Tibial artery (tissue), 4 donors: ENCODE data around the gene IFI16.

Experiments used
- DNase-seq, 2 donors: peaks; one replicate each; pipeline ENCODE4 v3.0.0-alpha.2; 2019
- H3K27ac ChIP-seq, 2 donors: fragments of 200-600 bp; sonication (generic) in 1 of 2; 1 replicate in 1 of 2; 2 replicates in 1 of 2; pipeline ENCODE4 v1.5.1; 2018 to 2019; ENCODE audit warnings: mild to moderate bottlenecking in 1 of 2
- H3K27me3 ChIP-seq, 2 donors: fragments of 200-600 bp; sonication (generic) in 1 of 2; one replicate each; pipeline versions ENCODE4 v1.5.1 to v1.6.0; 2016 to 2019
- H3K36me3 ChIP-seq, 3 donors: fragments of 200-600 bp; sonication (generic) in 2 of 3; one replicate each; pipeline ENCODE4 v1.5.1; 2016 to 2019; ENCODE audit warnings: mild to moderate bottlenecking in 2 of 3
- H3K4me1 ChIP-seq, 4 donors: fragments of 200-600 bp; sonication (generic) in 2 of 4; 1 replicate in 3 of 4; 2 replicates in 1 of 4; pipeline ENCODE4 v1.5.1; 2016 to 2019
- H3K4me3 ChIP-seq, 2 donors: fragments of 200-600 bp; sonication (generic) in 1 of 2; 1 replicate in 1 of 2; 2 replicates in 1 of 2; pipeline ENCODE4 v1.5.1; 2018 to 2019; ENCODE audit warnings: mild to moderate bottlenecking in 2 of 2
- H3K9me3 ChIP-seq, 3 donors: fragments of 200-600 bp; sonication (generic) in 1 of 3; one replicate each; pipeline ENCODE4 v1.5.1; 2016 to 2019
- intact Hi-C: fragments of 100-400 bp; cut with DNase I; formaldehyde crosslinking; loops from one replicate; pipeline ENCODE4 v1.15.0; 2023; ENCODE audit warnings: low total_unique reads
- TF ChIP-seq, protein P1 (sequence below), 2 experiments: fragments of 200-600 bp in 1 of 2; fragments of 450-650 bp in 1 of 2; IDR thresholded peaks; one replicate each; pipeline ENCODE4 v1.5.1; 2017 to 2019; ENCODE audit warnings: antibody characterized with exemption in 2 of 2, mild to moderate bottlenecking in 1 of 2, moderate library complexity in 1 of 2

Gene IFI16

DNA sequence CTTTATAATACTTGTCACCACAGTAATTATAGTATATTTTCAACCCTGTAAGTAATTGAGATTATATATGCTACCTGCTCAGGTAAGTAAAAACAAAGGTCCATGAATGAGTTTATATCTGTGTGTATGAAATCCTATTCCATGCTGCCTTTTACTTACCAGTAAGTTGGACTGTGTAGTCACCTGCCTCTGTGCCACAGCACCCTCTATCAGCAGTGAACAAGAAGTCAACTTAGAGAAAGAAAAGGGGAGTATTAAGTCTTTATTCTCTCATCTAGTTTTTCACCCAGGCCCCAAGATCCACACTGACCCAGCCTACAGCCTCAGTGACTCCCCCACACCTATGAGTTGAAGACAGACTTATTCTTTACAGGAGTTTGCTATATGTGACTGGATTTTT lies 36.9 kb upstream of the IFI16 start:
- intact Hi-C loops: no loop called here
- H3K4me3 ChIP-seq: no peak overlapping the region
- TF ChIP-seq, protein P1, sequence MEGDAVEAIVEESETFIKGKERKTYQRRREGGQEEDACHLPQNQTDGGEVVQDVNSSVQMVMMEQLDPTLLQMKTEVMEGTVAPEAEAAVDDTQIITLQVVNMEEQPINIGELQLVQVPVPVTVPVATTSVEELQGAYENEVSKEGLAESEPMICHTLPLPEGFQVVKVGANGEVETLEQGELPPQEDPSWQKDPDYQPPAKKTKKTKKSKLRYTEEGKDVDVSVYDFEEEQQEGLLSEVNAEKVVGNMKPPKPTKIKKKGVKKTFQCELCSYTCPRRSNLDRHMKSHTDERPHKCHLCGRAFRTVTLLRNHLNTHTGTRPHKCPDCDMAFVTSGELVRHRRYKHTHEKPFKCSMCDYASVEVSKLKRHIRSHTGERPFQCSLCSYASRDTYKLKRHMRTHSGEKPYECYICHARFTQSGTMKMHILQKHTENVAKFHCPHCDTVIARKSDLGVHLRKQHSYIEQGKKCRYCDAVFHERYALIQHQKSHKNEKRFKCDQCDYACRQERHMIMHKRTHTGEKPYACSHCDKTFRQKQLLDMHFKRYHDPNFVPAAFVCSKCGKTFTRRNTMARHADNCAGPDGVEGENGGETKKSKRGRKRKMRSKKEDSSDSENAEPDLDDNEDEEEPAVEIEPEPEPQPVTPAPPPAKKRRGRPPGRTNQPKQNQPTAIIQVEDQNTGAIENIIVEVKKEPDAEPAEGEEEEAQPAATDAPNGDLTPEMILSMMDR (IDR thresholded peaks at IDR 0.05): no peak

DNA sequence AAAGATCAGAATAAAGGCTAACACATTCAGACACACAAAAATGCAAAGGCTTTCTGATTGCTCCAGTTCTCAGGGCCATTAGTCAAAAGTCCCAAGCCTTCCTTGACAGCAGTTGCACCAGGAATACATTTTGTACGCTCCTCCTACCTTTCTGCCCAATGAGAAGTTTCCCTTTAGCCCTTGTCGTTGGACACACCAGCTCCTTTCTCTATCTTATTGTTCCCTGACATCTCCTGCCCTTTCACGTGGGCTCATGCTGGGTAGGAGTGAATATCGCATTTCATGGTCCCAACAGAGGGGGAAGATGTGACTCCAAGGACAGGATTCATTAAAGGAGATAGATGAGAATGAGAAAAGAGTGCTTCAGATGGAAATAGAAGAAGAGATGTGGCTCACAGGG lies 33.5 kb upstream of the IFI16 start:
- TF ChIP-seq, protein P1 (IDR thresholded peaks at IDR 0.05): no peak
- Histone ChIP-seq H3K27me3 (no peaks in the 10 kb centered on the region), H3K4me3 (no peak overlapping the region), H3K27ac (no peak overlapping the region), H3K4me1 (no peaks in the 10 kb centered on the region), H3K9me3 (peaks cover 0 to 6% (median 0%) of the 10 kb centered on the region in 3 donors), H3K36me3 (no peaks in the 10 kb centered on the region)
- DNase-seq: no peak
- intact Hi-C loops: no loop called here

More for the DNA sequence above, 36.9 kb upstream of the IFI16 start:
- no peaks in the 10 kb centered on the region for H3K9me3 ChIP-seq
- H3K27me3 ChIP-seq: no peaks in the 10 kb centered on the region
- H3K36me3 ChIP-seq: no peaks in the 10 kb centered on the region
- no peaks in the 10 kb centered on the region for H3K4me1 ChIP-seq
- no peak for DNase-seq
- no peak overlapping the region for H3K27ac ChIP-seq

GRCh38 chr1:158978730-158979129 lies 31.0 kb upstream of the IFI16 start:
- Histone ChIP-seq H3K9me3 (peaks cover 0 to 16% (median 4%) of the 10 kb centered on the region in 3 donors), H3K4me1 (no peaks in the 10 kb centered on the region), H3K36me3 (no peaks in the 10 kb centered on the region), H3K4me3 (no peak overlapping the region), H3K27me3 (no peaks in the 10 kb centered on the region), H3K27ac (no peak overlapping the region)
- TF ChIP-seq, protein P1 (IDR thresholded peaks at IDR 0.05): no peak
- intact Hi-C loops: no loop called here
- DNase-seq: no peak

DNA sequence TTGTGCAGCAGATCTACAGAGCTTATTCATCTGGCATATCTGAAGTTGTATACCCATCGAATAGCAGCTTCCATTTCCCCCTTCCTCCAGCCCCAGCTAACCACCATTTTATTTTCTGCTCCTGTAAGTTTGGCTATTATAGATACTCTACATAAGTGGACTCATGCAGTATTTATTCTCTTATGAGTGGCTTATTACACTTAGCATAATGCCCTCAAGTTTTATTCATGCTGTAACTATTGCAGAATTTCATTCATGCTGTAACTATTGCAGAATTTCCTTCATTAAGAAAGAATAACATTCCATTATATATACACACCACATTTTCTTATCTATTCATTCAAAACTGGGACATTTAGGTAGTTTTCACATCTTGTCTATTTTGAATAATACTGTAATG lies 30.5 kb upstream of the IFI16 start:
- Histone ChIP-seq H3K9me3 (peaks cover 0 to 16% (median 4%) of the 10 kb centered on the region in 3 donors), H3K36me3 (no peaks in the 10 kb centered on the region), H3K4me1 (no peaks in the 10 kb centered on the region), H3K4me3 (no peak overlapping the region), H3K27ac (no peak overlapping the region), H3K27me3 (no peaks in the 10 kb centered on the region)
- intact Hi-C loops: no loop called here
- no peak for DNase-seq
- TF ChIP-seq, protein P1 (IDR thresholded peaks at IDR 0.05): no peak

- intact Hi-C loops: no loop called here
- Histone ChIP-seq H3K27me3 (no peaks in the 10 kb centered on the region), H3K9me3 (peaks cover 0 to 16% (median 4%) of the 10 kb centered on the region in 3 donors), H3K27ac (no peak overlapping the region), H3K4me3 (no peak overlapping the region), H3K36me3 (no peaks in the 10 kb centered on the region), H3K4me1 (no peaks in the 10 kb centered on the region)
- no peak for DNase-seq
- TF ChIP-seq, protein P1 (IDR thresholded peaks at IDR 0.05): no peak
These were observed 26.5 kb upstream of the IFI16 start for GRCh38 chr1:158983235-158983634.

GRCh38 chr1:158984386-158984785 lies 25.3 kb upstream of the IFI16 start:
- H3K27me3 ChIP-seq: no peaks in the 10 kb centered on the region
- peaks cover 0 to 16% (median 4%) of the 10 kb centered on the region in 3 donors for H3K9me3 ChIP-seq
- intact Hi-C loops: no loop called here
- H3K27ac ChIP-seq: no peak overlapping the region
- H3K36me3 ChIP-seq: no peaks in the 10 kb centered on the region
- TF ChIP-seq, protein P1 (IDR thresholded peaks at IDR 0.05): no peak
- DNase-seq: no peak
- no peak overlapping the region for H3K4me3 ChIP-seq
- H3K4me1 ChIP-seq: no peaks in the 10 kb centered on the region
